Suprapubic skin (tissue), 4 donors: ENCODE results near the gene PDE4D.

Experiments used
- CTCF ChIP-seq, 2 donors: fragments of 200-600 bp in 1 of 2; fragments of 450-650 bp in 1 of 2; sonication (generic) in 1 of 2; IDR thresholded peaks; one replicate each; pipeline ENCODE4 v1.5.1; 2016 to 2019; ENCODE audit warnings: antibody characterized with exemption in 2 of 2, mild to moderate bottlenecking in 1 of 2, moderate library complexity in 1 of 2
- POLR2A ChIP-seq, 2 donors: fragments of 450-650 bp; IDR thresholded peaks; one replicate each; pipeline ENCODE4 v1.6.1; 2017; ENCODE audit warnings: antibody characterized with exemption in 2 of 2, mild to moderate bottlenecking in 2 of 2, moderate library complexity in 2 of 2
- POLR2AphosphoS5 ChIP-seq, 3 donors: sonication (generic); formaldehyde crosslinking; IDR thresholded peaks; one replicate each; pipeline ENCODE4 v1.6.1; 2017; ENCODE audit warnings: antibody characterized with exemption in 3 of 3

GRCh38 chr5:59833448-59833847, 60.1 kb downstream of the PDE4D start:
- TF ChIP-seq CTCF (IDR thresholded peaks at IDR 0.05) (no peak), POLR2AphosphoS5 (IDR thresholded peaks at IDR 0.05) (no peak), POLR2A (IDR thresholded peaks at IDR 0.05) (no peak)
